IMR-90 (cell line): ENCODE measurements around the gene CELSR1.

Experiments used
- BHLHE40 ChIP-seq: fragments of 150-350 bp; IDR thresholded peaks from 2 replicates; pipeline ENCODE4 v1.6.1; 2016; ENCODE audit warnings: mild to moderate bottlenecking, low read depth, low read length
- FOS ChIP-seq: fragments of 150-350 bp; IDR thresholded peaks from 2 replicates; pipeline ENCODE4 v1.6.1; 2016; ENCODE audit warnings: low read depth, low read length
- MAZ ChIP-seq: IDR thresholded peaks from 2 replicates; pipeline ENCODE4 v1.6.1; 2012; ENCODE audit warnings: low read depth, mild to moderate bottlenecking, low read length, improper control_type of control experiment, moderate library complexity, borderline replicate concordance
- NFE2L2 ChIP-seq: fragments of 150-350 bp; IDR thresholded peaks from 2 replicates; pipeline ENCODE4 v1.6.1; 2016; ENCODE audit warnings: low read depth, mild to moderate bottlenecking, low read length
- POLR2A ChIP-seq: IDR thresholded peaks from 2 replicates; pipeline ENCODE4 v1.6.1; 2012; ENCODE audit warnings: mild to moderate bottlenecking, low read depth, low read length
- RAD21 ChIP-seq: IDR thresholded peaks from 2 replicates; pipeline ENCODE4 v1.6.1; 2012; ENCODE audit warnings: low read length, improper control_type of control experiment
- SMC3 ChIP-seq: fragments of 150-350 bp; IDR thresholded peaks from 2 replicates; pipeline ENCODE4 v1.6.1; 2016; ENCODE audit warnings: low read depth, mild to moderate bottlenecking, antibody characterized with exemption, low read length, moderate library complexity
- TF ChIP-seq, protein P1 (sequence below): conservative IDR thresholded peaks from 2 replicates; pipeline ENCODE4 v1.5.1; 2012; ENCODE audit warnings: mild to moderate bottlenecking, low read depth, low read length, improper control_type of control experiment
- TF ChIP-seq, protein P2 (sequence below): fragments of 150-350 bp; IDR thresholded peaks from 2 replicates; pipeline ENCODE4 v1.6.1; 2017; ENCODE audit warnings: mild to moderate bottlenecking, antibody characterized with exemption, low read length, low read depth

DNA sequence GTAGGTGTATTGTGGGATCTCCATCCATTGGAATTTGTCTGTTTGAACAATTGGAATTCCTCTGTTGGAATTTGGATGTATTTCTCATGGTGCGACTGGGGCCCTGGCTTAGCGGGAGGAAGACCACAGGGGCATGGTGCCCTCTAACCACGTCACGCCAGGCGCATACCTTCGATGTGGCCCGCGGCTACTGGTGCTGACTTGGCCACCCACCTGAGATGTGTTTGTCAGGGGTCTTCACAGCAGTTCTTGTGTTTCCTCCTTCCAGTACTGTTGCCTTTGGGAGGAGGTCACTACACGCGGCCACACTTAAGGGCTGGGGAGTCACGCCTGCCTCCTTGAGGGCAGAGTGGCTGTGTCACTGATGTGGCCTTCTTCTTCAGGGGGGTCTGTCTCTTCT, 46.2 kb upstream of the CELSR1 start:
- TF ChIP-seq, protein P1, sequence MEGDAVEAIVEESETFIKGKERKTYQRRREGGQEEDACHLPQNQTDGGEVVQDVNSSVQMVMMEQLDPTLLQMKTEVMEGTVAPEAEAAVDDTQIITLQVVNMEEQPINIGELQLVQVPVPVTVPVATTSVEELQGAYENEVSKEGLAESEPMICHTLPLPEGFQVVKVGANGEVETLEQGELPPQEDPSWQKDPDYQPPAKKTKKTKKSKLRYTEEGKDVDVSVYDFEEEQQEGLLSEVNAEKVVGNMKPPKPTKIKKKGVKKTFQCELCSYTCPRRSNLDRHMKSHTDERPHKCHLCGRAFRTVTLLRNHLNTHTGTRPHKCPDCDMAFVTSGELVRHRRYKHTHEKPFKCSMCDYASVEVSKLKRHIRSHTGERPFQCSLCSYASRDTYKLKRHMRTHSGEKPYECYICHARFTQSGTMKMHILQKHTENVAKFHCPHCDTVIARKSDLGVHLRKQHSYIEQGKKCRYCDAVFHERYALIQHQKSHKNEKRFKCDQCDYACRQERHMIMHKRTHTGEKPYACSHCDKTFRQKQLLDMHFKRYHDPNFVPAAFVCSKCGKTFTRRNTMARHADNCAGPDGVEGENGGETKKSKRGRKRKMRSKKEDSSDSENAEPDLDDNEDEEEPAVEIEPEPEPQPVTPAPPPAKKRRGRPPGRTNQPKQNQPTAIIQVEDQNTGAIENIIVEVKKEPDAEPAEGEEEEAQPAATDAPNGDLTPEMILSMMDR: no peak
- no peak for TF ChIP-seq MAZ
- TF ChIP-seq POLR2A: no peak
- no peak for TF ChIP-seq FOS
- TF ChIP-seq, protein P2, sequence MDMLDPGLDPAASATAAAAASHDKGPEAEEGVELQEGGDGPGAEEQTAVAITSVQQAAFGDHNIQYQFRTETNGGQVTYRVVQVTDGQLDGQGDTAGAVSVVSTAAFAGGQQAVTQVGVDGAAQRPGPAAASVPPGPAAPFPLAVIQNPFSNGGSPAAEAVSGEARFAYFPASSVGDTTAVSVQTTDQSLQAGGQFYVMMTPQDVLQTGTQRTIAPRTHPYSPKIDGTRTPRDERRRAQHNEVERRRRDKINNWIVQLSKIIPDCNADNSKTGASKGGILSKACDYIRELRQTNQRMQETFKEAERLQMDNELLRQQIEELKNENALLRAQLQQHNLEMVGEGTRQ: no peak
- no peak for TF ChIP-seq NFE2L2
- TF ChIP-seq SMC3: no peak
- TF ChIP-seq RAD21: no peak
- TF ChIP-seq BHLHE40: no peak
